HuH-7.5 (cell line): ENCODE data around the gene SCLT1.
"Not testable (repeated sequence)": the region's sequence is repeated elsewhere in the genome, so short reads cannot be mapped to it uniquely, and the experiment has no call there.

Experiments used
- DNase-seq: peaks from one replicate; pipeline ENCODE4 v3.0.0; 2011; ENCODE audit warnings: low spot score

Gene SCLT1

GRCh38 chr4:129069537-129069936 is 23.8 kb downstream of the SCLT1 start:
- not testable (repeated sequence) for DNase-seq

GRCh38 chr4:129064717-129065116 is 28.6 kb downstream of the SCLT1 start:
- DNase-seq: no peak

GRCh38 chr4:129063640-129064039 is 29.7 kb downstream of the SCLT1 start:
- no peak for DNase-seq

GRCh38 chr4:129062580-129062979 is 30.8 kb downstream of the SCLT1 start:
- DNase-seq: no peak

GRCh38 chr4:129059028-129059427 is 34.3 kb downstream of the SCLT1 start:
- DNase-seq: no peak

- DNase-seq: no peak
Measured at GRCh38 chr4:129046055-129046959, 47.0 kb downstream of the SCLT1 start.

GRCh38 chr4:129043523-129043922 is 49.8 kb downstream of the SCLT1 start:
- DNase-seq: no peak

GRCh38 chr4:129040471-129040870 is 52.9 kb downstream of the SCLT1 start:
- no peak for DNase-seq

- DNase-seq: no peak
Measured at GRCh38 chr4:129037093-129037492, 56.2 kb downstream of the SCLT1 start.

GRCh38 chr4:129014566-129015509 is 78.5 kb downstream of the SCLT1 start:
- DNase-seq: no peak

- no peak for DNase-seq
Measured at GRCh38 chr4:129008096-129008495, 85.2 kb downstream of the SCLT1 start.

- DNase-seq: no peak
Measured at GRCh38 chr4:128986908-128987307, 106.4 kb downstream of the SCLT1 start.

GRCh38 chr4:128986019-128986418 is 107.3 kb downstream of the SCLT1 start:
- DNase-seq: no peak

- DNase-seq: no peak
Measured at GRCh38 chr4:128983771-128984485, 109.4 kb downstream of the SCLT1 start.

GRCh38 chr4:128981377-128981776 is 112.0 kb downstream of the SCLT1 start:
- no peak for DNase-seq

- DNase-seq: no peak
Measured at GRCh38 chr4:128980816-128981326, 112.5 kb downstream of the SCLT1 start.

GRCh38 chr4:128979934-128980333 is 113.4 kb downstream of the SCLT1 start:
- no peak for DNase-seq

- no peak for DNase-seq
Measured at GRCh38 chr4:128978985-128979384, 114.4 kb downstream of the SCLT1 start.

- no peak for DNase-seq
Measured at GRCh38 chr4:128974136-128974581, 119.2 kb downstream of the SCLT1 start.

- no peak for DNase-seq
Measured at GRCh38 chr4:128973384-128973783, 120.0 kb downstream of the SCLT1 start.

GRCh38 chr4:128961405-128961804 is 131.9 kb downstream of the SCLT1 start:
- no peak for DNase-seq

- DNase-seq: peak; percentile 6
Measured at GRCh38 chr4:128958194-128958593, 135.1 kb downstream of the SCLT1 start.
